Left lung (tissue), 10 donors: ENCODE data around the gene NDUFAF8. TPM values are rescaled to one million over a fixed set of nuclear protein-coding genes. Genes with fewer than 3 reads are reported as not detected.

Source experiments
- ATAC-seq: fragments of 200-7000 bp; cut with Tn5 transposase; one replicate; pipeline ENCODE4 v1.9.1; 2020; ENCODE audit warnings: moderate library complexity
- DNase-seq, 4 donors: peaks; one replicate each; pipeline ENCODE4 v3.0.0-alpha.2; 2013 to 2020
- H3K27ac ChIP-seq, 2 donors: fragments of 200-600 bp; sonication (generic) in 1 of 2; one replicate each; pipeline versions ENCODE4 v1.5.0 to v1.8.0; 2020 to 2021
- H3K27me3 ChIP-seq, 2 donors: fragments of 200-600 bp; sonication (generic) in 1 of 2; one replicate each; pipeline versions ENCODE4 v1.5.0 to v1.8.0; 2020 to 2021
- H3K36me3 ChIP-seq, 2 donors: fragments of 200-600 bp; sonication (generic) in 1 of 2; one replicate each; pipeline versions ENCODE4 v1.5.0 to v1.8.0; 2020 to 2021
- H3K4me1 ChIP-seq, 2 donors: fragments of 200-600 bp; one replicate each; pipeline ENCODE4 v1.8.0; 2021
- H3K4me3 ChIP-seq, 2 donors: fragments of 200-600 bp; sonication (generic) in 1 of 2; one replicate each; pipeline versions ENCODE4 v1.5.0 to v1.8.0; 2020 to 2021; ENCODE audit warnings: mild to moderate bottlenecking in 1 of 2
- H3K9me3 ChIP-seq, 2 donors: fragments of 200-600 bp; sonication (generic) in 1 of 2; one replicate each; pipeline versions ENCODE4 v1.5.0 to v1.8.0; 2020 to 2021
- CTCF ChIP-seq, 2 donors: fragments of 200-600 bp; sonication (generic) in 1 of 2; IDR thresholded peaks; one replicate each; pipeline versions ENCODE4 v1.5.0 to v1.8.0; 2021; ENCODE audit warnings: antibody characterized with exemption in 2 of 2
- intact Hi-C, 2 donors: fragments of 100-400 bp; cut with DNase I; formaldehyde crosslinking; loops; one replicate each; pipeline versions ENCODE4 v1.11.2 to v1.14.2; 2022
- polyA plus RNA-seq, 6 donors: library from polyadenylated mRNA; unstranded; fragments of 120-200 nt; gene quantifications; one replicate each; pipeline ENCODE4 v1.2.1, GENCODE V29; 2013; ENCODE audit not compliant: insufficient read length in 6 of 6
- total RNA-seq, 2 donors: library from RNA; stranded (reverse); fragmentation: NEBNext Ultra II Directional; extraction: Animal tissue kit (Norgen Biotek cat#: 25700); gene quantifications; one replicate each; pipeline ENCODE4 v1.2.1, GENCODE V29; 2021
- donor health status: DM: no; HTN: yes; CAD: no.
- donor health status: DM: no; HTN: no; CAD: no.

Gene NDUFAF8
- total and polyA plus RNA-seq, 8 donors = 27.5 to 48.0 (median 39.1) TPM

- Histone ChIP-seq H3K4me3 (no peak overlapping the region), H3K4me1 (peaks cover 0 to 22% of the 10 kb centered on the region in 2 donors), H3K9me3 (no peaks in the 10 kb centered on the region), H3K27ac (no peak overlapping the region), H3K27me3 (no peaks in the 10 kb centered on the region), H3K36me3 (peaks cover 0 to 37% of the 10 kb centered on the region in 2 donors)
- peak in 2 of 4 donors; percentile 25 to 49 for DNase-seq
- ATAC-seq = peak; percentile 89
- TF ChIP-seq CTCF (IDR thresholded peaks at IDR 0.05) = peak; percentile 53 to 76
- intact Hi-C loops = loop anchor here in 1 of 2 donors (2.0 kb wide), 1 partner anchor 58 kb away; no protein-coding TSS in a partner anchor
These were observed 38.2 kb upstream of the NDUFAF8 start for GRCh38 chr17:81200695-81201580.

- H3K4me3 ChIP-seq = no peak overlapping the region
- H3K36me3 ChIP-seq = peaks cover 0 to 35% of the 10 kb centered on the region in 2 donors
- ATAC-seq (no peak), DNase-seq (no peak)
- TF ChIP-seq CTCF (IDR thresholded peaks at IDR 0.05) = no peak
- no peak overlapping the region for H3K27ac ChIP-seq
- H3K27me3 ChIP-seq = no peaks in the 10 kb centered on the region
- intact Hi-C loops = no loop called here
- no peaks in the 10 kb centered on the region for H3K9me3 ChIP-seq
- peaks cover 0 to 19% of the 10 kb centered on the region in 2 donors for H3K4me1 ChIP-seq
These were observed 36.8 kb upstream of the NDUFAF8 start for GRCh38 chr17:81202318-81202717.

- intact Hi-C loops = no loop called here
- DNase-seq (no peak), ATAC-seq (no peak)
- H3K4me3 ChIP-seq = no peak overlapping the region
- H3K27me3 ChIP-seq = no peaks in the 10 kb centered on the region
- no peak for TF ChIP-seq CTCF (IDR thresholded peaks at IDR 0.05)
- H3K9me3 ChIP-seq = no peaks in the 10 kb centered on the region
- peaks cover 0 to 19% of the 10 kb centered on the region in 2 donors for H3K4me1 ChIP-seq
- H3K27ac ChIP-seq = no peak overlapping the region
- H3K36me3 ChIP-seq = peaks cover 0 to 29% of the 10 kb centered on the region in 2 donors
These were observed 36.0 kb upstream of the NDUFAF8 start for GRCh38 chr17:81203136-81203535.

- intact Hi-C loops = no loop called here
- H3K36me3 ChIP-seq = peaks cover 0 to 17% of the 10 kb centered on the region in 2 donors
- TF ChIP-seq CTCF (IDR thresholded peaks at IDR 0.05) = no peak
These were observed 34.5 kb upstream of the NDUFAF8 start for GRCh38 chr17:81204578-81204977.

GRCh38 chr17:81206166-81206565 is 33.0 kb upstream of the NDUFAF8 start:
- no peak overlapping the region for H3K4me3 ChIP-seq
- intact Hi-C loops = no loop called here
- peaks cover 0 to 16% of the 10 kb centered on the region in 2 donors for H3K36me3 ChIP-seq
- H3K27ac ChIP-seq = no peak overlapping the region
- no peak for TF ChIP-seq CTCF (IDR thresholded peaks at IDR 0.05)
- no peaks in the 10 kb centered on the region for H3K4me1 ChIP-seq
- H3K27me3 ChIP-seq = no peaks in the 10 kb centered on the region
- ATAC-seq (no peak), DNase-seq (no peak)
- H3K9me3 ChIP-seq = no peaks in the 10 kb centered on the region

More at GRCh38 chr17:81204578-81204977, 34.5 kb upstream of the NDUFAF8 start:
- no peak overlapping the region for H3K4me3 ChIP-seq
- no peaks in the 10 kb centered on the region for H3K9me3 ChIP-seq
- peaks cover 0 to 12% of the 10 kb centered on the region in 2 donors for H3K4me1 ChIP-seq
- H3K27ac ChIP-seq = no peak overlapping the region
- DNase-seq = no peak
- H3K27me3 ChIP-seq = no peaks in the 10 kb centered on the region
- ATAC-seq = no peak
